Esophagus mucosa (tissue), 1 donor: ENCODE measurements around the gene SLC44A2. TPM values are rescaled to one million over a fixed set of nuclear protein-coding genes. Genes with fewer than 3 reads are reported as not detected.

Source experiments
- ATAC-seq: fragments of 200-7000 bp; cut with Tn5 transposase; one replicate; pipeline ENCODE4 v1.9.1; 2020
- total RNA-seq: library from RNA; stranded (reverse); gene quantifications from one replicate; pipeline ENCODE4 v1.2.4, GENCODE V29; 2023
- donor health status: DM: yes; HTN: yes; CAD: no.

SLC44A2 gene
- total RNA-seq: 109 TPM

DNA sequence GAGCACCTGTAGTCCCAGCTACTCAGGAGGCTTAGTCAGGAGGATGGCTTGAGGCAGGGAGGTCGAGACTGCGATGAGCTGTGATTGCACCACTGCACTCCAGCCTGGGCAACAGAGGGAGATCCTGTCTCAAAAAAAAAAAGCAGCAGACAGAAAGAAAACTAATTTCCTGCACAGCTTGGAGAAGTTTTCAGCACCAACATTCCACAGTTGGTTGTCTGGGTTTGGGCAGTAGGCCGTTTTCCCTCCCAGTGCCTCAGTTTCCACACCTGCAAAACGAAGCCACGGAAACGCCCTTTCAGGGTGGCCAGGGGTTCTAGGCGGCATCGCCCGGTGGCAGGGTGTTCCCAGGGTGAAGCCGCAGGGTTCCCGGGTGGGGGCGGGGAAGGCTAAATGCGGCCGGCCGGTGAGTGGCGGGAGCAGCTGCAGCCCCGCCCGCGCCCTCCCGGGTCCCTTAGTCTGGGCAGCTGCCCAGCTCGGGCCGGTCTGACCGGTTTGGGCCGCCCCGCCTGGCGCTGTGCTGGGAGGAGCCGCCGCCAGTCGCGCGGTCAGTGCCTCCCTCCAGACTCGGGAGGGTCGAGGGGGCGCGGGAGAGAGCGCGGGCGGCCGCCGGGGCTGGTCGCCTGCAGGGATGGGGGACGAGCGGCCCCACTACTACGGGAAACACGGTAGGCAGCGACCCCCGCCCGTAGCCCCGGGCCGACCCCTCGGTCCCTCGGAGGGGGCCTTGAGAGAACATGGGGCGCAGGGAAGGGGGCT lies at the start of gene SLC44A2:
Gene SLC44A2, plus strand, starts transcription at position 551 of the 759 bp plus-strand sequence. Its CDS starts 81 bp downstream, at position 632.
- peak; percentile 94 for ATAC-seq

DNA sequence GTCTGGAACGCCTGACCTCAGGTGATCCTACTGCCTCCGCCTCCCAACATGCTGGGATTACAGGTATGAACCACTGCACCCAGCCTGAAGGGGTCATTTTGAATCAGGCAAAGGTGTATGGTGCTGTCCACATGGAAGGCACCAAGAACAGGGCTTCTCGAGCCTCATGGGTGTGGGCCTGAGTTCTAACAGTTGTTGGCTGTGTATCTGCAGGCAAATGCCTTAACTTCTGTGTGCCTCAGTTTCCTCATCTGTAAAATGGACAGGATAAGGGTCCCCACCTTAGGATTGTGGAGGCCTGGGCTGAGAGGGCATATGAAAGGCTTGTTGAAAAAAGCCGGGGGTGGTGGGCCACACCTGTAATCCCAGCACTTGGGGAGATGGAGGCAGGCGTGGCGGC lies 47.4 kb upstream of the SLC44A2 start:
- no peak for ATAC-seq

DNA sequence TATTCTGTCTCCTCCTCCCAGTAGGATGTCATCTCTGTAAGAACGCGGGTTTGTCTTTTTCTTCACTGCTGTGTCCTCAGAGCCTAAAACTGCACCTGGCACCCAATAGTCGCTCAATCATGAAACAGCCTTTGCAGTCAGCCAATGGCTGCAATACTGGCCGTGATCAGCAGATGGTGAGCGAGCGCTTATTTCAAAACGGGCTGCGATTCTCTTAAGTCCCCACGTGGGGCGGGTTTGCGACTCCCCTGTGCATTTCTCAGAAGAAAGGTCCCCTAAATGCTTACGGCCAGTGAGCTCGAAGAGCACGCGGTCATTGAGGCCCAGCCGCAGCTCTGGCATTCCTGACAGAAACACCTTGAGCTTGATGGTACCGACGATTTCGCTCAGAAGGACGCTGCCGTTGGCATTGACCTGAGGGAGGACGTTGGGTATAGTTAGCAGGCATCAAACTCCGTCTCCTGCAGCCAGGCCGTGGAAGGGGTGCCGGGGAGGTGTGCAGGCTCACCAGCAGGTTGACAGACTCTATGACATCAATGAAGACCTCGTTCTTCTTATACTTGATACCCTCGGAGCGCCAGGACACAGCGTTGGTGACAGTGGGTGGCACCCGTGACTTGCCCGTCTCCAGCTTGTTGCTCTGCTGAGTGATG lies 44.2 kb upstream of the SLC44A2 start:
- peak; percentile 90 for ATAC-seq

DNA sequence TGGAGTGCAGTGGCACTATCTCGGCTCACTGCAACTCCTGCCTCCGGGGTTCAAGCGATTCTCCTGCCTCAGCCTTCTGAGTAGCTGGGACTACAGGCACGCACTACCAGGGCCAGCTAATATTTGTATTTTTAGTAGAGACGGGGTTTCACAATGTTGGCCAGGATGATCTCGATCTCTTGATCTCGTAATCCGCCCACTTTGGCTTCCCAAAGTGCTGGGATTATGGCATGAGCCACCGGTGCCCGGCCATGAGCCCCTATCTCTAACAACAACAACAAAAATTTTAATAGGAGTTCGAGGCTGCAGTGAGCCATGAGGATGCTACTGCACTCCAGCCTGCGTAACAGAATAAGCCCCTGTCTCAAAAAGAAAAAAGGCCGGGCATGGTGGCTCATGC lies 43.3 kb upstream of the SLC44A2 start:
- no peak for ATAC-seq

DNA sequence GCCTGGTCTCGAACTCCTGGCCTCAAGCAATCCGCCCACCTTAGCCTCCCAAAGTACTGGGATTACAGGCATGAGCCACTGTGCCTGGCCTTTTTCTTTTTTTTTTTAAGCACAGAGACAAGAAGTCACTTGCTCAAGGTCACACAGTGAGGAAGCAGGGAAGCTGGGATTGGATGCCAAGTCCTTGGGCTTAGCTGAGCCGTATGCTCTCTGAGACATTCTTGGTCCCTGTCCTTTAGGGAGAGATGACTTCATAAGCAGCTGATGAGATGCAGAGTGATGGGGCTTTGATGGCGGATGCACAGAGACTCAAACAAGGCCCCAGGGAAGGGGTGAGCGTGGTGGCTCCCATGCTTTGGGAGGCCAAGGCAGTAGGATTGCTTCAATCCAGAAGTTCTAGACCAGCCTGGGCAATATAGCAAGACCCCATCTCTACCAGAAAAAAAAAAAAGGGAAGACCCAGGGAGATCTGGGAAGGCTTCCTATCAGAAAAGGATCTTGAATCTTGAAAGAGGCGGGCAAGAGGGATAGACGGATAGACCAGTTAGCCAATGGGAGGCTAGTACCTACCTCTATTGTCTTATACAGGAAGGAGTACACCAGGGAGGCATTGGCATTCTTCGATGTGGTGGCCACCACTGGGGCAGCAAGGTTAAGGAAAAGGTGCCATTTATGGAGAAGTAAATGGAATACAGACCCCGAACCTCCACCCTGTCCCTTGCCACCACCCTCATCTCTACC lies 42.1 kb upstream of the SLC44A2 start:
- ATAC-seq: no peak

DNA sequence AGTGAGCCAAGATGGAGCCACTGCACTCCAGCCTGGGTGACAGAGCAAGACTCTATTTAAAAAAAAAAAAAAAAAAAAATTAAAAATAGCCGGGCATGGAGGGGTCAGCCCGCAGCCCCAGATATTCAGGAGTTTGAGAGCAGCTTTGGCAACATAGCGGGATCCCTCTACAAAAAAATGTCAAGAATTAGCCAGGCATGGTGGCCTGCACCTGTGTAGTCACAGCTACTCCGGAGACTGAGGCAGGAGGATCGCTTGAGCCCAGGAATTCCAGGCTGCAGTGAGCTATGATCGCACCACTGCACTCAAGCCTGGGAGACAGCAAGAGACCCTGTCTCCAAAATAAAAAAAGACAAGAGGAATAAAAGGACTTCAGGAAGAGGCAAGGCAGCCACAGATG lies 39.0 kb upstream of the SLC44A2 start:
- ATAC-seq: no peak

DNA sequence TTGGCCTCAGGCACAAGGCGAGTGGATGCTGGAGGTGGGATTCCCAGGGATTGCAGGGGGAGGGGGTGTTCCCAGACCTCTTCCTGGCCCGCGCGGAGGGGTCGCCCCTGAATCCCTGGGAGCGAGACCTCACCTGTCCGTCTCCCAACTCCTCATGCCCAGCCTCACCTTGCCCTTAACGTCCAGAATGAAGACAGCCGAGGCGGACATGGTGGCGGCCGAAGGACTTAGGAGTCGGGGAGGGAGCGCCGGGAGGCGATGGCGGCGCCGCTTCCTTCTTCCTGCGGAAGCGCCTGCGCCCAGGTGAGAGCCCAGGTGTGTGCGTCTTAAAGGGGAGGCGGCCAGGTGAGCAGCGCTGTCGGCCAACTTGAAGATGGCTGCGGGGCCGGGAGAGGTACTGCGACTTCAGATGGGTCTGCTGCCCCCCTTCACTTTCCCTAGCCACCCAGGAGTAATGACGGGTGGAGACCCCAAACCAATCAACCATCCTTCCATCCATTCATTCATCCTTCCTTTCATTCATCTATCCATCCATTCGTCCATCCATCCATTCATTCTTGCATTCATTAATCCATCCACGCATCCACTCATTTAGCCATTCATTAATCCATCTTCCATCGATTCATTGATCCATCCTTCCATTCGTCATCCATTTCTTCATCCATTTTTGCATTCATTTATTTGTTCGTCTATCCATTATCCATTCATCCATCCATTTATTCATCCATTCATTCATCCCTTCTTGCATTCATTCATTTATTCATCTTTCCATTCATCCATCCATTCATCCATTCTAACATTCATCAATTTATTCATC lies 38.1 kb upstream of the SLC44A2 start, which contains the start of gene AP1M2:
Gene AP1M2, minus strand, starts transcription at position 291 of the 817 bp plus-strand sequence. Its CDS starts 81 bp downstream, at position 210.
- ATAC-seq: peak; percentile 75

DNA sequence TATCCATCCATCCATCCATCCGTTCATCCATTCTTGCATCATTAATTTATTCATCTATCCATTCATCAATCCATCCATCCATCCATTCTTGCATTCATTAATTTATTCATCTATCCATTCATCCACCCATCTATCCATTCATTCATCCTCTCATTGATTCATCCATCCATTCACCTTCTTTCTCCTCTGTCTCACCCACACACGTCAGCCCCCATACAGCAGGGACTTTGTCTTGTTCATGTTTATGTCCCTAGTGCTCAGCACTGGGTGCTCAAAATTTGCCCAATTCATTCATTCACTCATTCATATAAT lies 37.6 kb upstream of the SLC44A2 start:
- no peak for ATAC-seq

DNA sequence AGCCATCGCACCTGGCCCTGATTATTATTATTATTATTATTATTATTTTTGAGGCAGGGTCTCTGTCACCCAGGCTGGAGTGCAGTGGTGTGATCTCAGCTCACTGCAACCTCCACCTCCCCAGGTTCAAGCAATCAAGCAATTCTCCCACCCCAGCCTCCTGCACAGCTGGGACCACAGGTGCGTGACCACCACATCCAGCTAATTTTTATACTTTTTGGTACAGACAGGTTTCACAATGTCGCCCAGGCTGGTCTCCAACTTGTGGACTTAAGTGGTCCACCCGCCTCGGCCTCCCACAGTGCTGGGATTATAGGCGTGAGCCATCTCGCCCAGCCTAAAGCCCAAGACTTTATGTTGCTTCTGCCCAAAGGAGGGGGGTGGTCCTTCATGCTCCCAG lies 32.2 kb upstream of the SLC44A2 start:
- no peak for ATAC-seq

DNA sequence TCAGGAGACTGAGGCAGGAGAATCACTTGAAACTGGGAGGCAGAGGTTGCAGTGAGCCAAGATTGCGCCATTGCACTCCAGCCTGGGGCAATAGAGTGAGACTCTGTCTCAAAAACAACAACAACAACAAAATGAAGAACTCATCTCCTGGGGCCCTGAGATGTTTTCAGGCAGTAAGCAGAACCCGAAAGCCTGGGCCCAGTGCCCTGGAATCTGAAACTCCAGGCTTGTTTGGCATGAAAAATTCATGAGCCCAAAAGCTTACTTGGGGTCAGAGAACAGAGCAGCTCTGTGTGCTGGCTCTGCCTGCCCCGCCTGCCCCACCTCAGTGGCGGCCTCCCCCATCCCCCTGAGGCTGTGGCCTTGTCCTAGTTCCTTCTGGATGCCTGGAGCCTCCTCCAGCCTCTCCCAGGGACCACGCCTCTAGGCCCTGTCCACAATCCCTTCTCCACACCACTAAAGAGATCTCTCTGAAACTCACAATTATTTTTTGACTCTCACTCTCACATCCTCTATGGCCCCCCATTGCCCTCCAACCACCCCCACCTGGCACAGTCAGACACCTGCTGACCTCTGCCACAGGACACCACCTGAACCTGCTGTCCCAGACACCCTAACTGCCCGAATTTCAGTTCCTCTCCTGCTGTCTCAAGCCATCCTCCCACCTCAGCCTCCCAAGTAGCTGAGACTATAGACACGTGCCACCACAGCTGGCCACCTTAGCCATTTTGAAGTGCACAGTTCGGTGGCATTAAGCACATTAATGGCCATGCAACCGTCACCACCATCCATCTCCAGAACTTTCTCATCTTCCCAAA lies 31.3 kb upstream of the SLC44A2 start:
- ATAC-seq: peak; percentile 31

DNA sequence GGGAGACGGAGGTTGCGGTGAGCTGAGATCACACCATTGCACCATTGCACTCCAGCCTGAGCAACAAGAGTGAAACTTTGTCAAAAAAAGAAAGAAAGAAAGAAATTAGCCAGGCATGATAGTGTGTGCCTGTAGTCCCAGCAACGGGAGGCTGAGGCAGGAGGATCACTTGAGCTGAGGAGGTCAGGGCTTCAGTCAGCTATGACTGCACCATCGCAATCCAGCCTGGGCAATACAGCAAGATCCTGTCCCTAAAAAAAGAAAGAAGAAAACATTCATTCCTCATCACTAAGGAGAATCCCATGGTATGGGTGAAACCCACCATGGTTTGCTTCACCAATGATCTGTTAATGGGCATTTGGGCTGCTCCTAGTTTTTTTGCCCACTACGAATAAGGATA lies 25.2 kb upstream of the SLC44A2 start:
- ATAC-seq: no peak

DNA sequence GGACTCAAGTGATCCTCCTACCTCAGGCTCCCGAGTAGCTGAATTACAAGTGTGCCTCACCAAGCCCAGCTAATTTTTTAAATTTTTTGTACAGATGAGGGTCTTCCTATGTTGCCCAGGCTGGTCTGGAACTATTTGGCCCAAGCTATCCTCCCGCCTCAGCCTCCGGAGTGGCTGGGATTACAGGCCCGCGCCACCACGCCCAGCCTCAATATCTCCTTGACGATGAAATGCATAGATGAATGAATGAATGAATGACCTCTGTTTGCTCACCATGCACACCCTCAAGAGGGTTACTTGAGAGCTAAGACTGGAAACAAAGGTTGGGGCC lies 23.4 kb upstream of the SLC44A2 start:
- ATAC-seq: no peak

DNA sequence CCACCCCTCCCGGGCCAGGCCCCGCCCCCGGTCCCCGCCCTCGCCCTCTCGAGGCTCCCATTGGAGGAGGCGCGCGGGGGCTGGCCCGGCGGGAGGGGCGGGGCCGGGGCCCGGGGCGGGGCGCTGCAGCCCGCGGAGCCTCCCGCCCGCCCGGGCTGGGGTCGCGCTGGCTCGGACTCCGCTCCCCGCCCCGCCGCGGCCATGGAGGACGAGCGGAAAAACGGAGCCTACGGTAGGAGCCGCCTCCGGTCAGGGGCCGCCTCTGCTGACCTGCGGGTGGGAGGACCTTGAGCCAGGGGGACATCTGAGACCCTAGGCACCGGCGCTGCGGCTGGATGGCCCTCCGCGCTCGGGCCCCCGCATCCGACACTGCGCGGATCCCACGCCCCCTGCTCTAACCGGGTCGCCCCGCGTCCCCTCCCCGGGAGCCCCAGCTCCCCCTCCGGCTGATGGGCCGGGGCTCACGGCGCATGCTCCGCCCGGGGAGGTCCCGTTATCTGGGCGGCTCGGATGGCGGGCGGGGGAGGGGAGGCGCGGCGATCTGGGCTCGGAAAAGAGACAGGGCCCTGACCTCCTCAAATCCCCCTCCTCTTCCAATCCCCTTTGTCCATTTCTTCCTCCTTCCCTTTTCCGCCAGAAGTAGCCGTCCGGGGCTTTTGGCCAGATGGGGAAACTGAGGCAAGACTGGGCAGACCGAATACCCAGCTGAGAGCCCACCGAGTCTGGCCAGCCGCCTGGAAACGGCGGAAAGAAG lies 22.8 kb upstream of the SLC44A2 start:
- ATAC-seq: peak; percentile 95

DNA sequence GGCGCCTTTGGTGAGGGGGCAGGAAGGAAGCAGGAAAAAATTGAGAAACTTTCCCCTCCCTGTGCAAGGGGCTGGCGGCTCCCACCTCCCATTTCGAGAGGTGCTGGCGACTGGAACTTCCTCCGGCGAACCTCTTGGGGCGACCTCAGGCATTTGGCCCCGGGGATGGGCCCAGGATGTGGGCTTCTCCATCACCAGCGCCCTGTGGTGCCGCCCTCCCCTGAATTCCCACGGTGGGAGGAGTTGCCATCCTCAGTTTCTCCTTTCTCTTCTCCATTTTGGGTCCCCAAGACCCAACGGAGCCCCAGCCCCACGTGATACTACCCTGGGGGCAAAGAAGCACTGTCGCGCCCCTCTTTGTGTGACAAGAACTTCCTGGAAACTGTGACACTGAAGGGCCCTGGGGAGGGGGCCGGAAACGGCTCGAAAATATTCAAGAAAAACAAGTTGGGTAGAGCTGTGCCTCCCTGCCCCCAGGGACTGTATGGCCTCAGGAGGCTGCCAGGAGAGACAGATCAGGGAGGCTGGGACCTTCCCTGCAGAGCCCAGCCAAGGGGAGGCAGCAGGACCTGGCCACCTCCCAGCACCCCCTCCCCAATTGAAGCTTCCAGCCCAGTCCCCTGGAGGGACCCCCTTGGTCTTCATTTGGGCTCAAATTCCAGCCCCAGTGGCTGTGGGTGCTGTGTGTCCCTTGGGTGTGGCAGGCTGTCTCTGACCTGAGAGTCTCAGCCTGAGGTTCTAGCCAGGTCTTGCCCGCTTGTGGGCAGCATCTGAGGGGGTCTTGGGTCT lies 22.1 kb upstream of the SLC44A2 start:
- ATAC-seq: peak; percentile 57

DNA sequence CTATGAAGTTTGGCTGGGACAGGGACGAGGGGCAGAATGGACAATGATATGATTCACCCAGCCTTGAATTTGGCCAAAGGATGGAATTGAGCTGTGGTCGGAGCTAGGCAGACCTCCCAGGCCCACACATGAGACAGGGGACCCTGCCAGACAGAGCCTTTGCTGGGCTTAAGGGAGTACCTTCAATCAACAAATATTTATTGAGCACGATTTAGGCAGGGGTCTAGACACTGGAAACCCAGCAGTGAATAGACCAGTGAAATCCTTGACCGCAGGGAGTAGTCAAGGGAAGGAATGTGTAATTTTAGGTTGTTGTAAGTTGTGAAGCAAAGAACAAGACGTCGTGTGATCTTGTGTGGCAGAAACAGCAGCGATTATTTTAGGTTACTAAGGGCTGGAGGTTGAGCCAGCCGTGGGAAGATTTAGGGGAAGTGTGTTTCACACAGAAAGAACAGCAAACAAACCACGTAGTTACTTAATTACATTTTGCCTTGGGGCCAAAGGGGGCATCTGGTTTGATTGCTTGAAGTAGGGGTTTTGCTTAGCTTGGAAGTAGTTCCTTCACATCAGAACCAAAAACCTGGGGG lies 21.4 kb upstream of the SLC44A2 start:
- ATAC-seq: peak; percentile 3

DNA sequence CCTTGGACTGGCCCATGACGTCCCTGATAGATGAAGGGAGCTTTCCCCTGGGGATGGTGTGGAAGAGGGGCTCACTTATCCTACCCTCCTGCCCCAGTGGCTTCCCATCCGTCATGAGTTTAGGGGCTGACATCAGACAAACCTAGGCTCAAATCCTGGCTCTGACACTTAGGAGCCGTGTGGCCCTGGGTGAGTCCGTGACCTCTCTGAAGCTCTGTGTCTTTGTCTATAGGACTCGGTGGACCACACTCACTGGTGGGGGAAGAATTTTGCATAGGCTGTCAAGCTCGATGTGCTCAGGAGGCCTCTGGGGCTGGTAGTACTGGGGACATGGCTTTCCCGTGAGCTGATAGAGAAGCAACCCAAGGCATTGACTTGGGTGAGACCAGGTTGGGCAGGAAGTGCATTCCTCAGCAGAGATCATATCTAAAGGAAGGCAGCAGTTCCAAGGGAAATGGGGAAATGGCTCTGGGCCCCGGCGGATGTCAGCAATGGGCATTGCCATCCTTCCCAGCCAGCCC lies 20.8 kb upstream of the SLC44A2 start:
- ATAC-seq: peak; percentile 36

DNA sequence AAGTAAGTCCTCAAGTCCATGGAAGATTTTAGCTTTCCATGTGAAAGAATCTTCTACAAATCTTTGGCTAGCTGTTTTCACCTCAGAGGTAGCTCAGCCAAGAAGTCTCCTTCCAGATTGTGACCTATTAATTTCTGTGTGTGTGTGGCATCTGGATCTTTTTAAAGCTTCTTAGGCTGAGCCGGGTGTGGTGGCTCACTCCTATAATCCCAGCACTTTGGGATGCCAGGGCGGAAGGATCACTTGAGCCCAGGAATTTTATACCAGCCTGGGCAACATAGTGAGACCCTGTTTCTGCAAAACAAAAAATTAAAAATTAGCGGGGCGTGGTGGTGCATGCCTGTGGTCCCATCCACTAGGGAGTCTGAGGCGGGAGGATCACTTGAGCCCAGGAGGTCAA lies 13.4 kb upstream of the SLC44A2 start:
- no peak for ATAC-seq

DNA sequence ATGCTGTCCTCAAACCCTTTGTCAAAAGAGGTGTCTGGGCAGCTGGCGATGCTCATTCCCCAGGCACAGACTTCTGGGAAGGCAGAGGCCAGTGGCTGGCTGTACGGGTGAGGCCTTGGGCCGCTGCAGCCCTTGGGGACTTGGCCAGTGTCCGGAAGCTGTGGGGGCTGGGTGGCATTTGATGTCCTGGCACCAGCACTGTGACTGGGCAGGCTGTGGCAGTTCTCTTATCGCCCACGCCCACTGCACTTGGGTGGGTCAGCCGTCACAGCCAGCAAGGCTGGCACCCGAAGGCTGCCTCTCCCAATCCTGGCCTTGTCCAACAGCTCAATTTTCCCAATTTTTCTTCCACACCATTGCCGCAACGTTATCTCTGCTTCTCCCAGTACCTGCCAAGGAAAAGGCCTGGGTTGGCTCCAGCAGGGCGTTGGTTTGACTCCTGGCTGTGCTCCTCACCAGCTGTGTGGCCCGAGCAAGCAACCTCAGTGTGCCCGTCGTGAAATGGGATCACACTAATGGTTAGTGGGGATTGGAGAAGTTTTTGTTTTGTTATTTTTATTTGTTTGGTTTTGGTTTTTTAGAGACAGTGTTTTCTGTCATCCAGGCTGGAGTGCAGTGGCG lies 12.7 kb upstream of the SLC44A2 start:
- ATAC-seq: peak; percentile 60

DNA sequence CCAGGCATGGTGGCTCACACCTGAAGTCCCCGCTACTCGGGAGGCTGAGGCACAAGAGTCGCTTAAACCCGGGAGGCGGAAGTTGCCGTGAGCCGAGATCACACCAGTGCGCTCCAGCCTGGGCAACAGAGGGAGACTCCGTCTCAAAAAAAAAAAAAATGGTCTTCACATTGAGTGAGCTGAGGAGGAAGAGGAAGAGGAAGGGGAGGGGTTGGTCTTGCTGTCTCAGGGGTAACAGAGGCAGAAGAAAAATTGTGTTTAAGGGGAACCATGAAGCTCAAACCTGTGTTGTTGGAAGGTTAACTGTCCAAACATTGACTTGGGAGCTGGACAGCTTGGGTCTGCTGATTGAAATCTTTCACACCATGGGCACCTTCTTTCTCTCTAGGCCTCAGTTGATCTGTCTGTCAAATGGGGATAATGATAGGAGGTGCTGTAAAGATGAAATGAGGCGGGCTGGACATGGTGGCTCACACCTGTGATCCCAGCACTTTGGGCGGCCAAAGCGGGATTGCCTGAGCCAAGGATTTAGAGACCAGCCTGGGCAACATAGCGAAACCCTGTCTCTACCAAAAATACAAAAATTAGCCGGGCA lies 9.8 kb upstream of the SLC44A2 start:
- no peak for ATAC-seq
